Endothelial cell (in vitro differentiated cells): ENCODE data around the gene ZNF598. TPM values are rescaled to one million over a fixed set of nuclear protein-coding genes. Genes with fewer than 3 reads are reported as not detected.

Experiments
- DNase-seq: peaks from one replicate; pipeline ENCODE4 v3.0.0; 2021; ENCODE audit warnings: low spot score
- H3K27ac Mint-ChIP-seq: one replicate; pipeline ENCODE4 v1.8.0; 2021; ENCODE audit warnings: mixed read lengths, inconsistent platforms; ENCODE audit not compliant: unreplicated experiment
- H3K27me3 Mint-ChIP-seq: one replicate; pipeline ENCODE4 v1.8.0; 2021; ENCODE audit warnings: mild to moderate bottlenecking, moderate library complexity, mixed read lengths, inconsistent platforms; ENCODE audit not compliant: unreplicated experiment
- H3K36me3 Mint-ChIP-seq: one replicate; pipeline ENCODE4 v1.8.0; 2021; ENCODE audit warnings: mild to moderate bottlenecking, low read depth, mixed read lengths, inconsistent platforms; ENCODE audit not compliant: unreplicated experiment
- H3K4me1 Mint-ChIP-seq: one replicate; pipeline ENCODE4 v1.8.0; 2021; ENCODE audit warnings: mild to moderate bottlenecking, mixed read lengths, inconsistent platforms; ENCODE audit not compliant: unreplicated experiment
- H3K4me3 Mint-ChIP-seq: one replicate; pipeline ENCODE4 v1.8.0; 2021; ENCODE audit warnings: mild to moderate bottlenecking, mixed read lengths, inconsistent platforms; ENCODE audit not compliant: unreplicated experiment
- H3K9me3 Mint-ChIP-seq: one replicate; pipeline ENCODE4 v1.8.0; 2021; ENCODE audit warnings: mixed read lengths, inconsistent platforms; ENCODE audit not compliant: unreplicated experiment
- total RNA-seq: library from RNA; stranded (reverse); fragmentation: NEBNext Ultra II Directional; extraction: Animal tissue kit (Norgen Biotek cat#: 25700); gene quantifications from one replicate; pipeline ENCODE4 v1.2.1, GENCODE V29; 2021; ENCODE audit not compliant: unreplicated experiment
- TF ChIP-seq, protein P1 (sequence below): fragments of 200-600 bp; sonication (generic); IDR thresholded peaks from one replicate; pipeline ENCODE4 v1.5.0; 2021; ENCODE audit warnings: antibody characterized with exemption; ENCODE audit not compliant: unreplicated experiment

Gene ZNF598
- total RNA-seq, 1 donor from 2014 or later, result 34.4 TPM

DNA sequence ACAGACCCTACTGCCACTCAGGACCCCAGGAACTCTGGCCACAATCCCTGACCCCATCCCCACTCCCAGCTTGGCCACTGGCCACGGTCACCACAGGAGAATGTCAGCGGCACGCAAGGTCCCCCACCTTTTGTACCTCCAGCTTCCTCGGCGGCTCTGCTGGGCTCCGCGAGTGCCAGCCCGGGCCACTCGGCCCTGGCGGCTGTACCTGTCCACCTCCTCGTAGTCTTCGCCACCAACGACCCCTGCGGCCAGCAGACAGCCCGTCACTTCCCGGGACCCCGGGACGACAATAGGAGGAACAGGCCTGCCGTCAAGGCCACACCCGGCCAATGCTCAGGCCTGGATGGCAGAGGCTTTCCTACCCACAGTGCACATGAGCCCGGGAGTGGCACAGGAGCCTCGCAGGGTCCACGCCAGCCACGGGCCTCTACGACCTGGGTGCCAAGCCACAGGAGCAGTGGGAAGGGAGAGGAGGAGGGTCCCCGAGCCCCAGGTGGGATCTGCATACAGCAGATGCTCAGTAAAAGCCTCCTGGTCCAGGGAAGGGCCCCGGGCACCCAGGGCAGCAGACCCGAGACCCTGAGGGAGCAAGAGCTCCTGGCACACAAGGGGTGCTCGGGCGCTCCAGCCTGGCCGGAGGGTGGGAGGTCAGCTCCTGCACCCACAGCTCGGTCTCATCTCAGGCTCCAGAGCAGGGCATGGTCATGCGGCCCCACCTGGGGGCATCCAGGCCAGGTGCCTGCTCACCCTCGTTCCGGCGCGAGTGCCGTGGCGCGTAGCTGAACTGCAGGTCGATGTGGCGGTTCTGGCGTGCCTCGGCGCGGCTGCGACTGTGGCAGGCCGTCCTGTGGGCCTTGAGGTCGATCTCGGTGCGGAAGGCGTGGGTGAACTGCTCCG, 7.9 kb downstream of the ZNF598 start:
- H3K9me3 Mint-ChIP-seq, result no peaks in the 10 kb centered on the region

DNA sequence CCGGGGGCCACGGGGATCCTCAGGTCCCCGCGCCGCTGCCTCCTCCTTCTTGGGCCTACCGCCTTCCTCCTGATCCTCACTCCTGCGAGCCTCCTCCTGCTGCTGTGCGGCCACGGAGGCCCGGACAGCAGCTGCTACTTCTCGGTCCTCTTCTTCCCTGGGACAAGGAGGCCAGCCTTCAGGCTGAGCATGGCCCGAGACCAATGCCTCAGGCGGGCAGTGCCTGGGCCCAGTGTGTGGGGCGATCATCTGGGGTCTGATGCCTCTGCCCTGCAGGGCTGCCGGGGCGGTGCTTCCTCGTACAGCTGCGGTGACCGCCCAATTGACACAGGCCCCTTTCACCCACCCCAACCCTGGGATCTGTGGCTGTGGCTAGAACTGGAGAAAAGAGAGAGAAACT, 8.6 kb downstream of the ZNF598 start:
- H3K4me1 Mint-ChIP-seq, result peaks cover 2% of the 10 kb centered on the region
- no peak for DNase-seq
- peaks cover 4% of the 10 kb centered on the region for H3K36me3 Mint-ChIP-seq
- TF ChIP-seq, protein P1, sequence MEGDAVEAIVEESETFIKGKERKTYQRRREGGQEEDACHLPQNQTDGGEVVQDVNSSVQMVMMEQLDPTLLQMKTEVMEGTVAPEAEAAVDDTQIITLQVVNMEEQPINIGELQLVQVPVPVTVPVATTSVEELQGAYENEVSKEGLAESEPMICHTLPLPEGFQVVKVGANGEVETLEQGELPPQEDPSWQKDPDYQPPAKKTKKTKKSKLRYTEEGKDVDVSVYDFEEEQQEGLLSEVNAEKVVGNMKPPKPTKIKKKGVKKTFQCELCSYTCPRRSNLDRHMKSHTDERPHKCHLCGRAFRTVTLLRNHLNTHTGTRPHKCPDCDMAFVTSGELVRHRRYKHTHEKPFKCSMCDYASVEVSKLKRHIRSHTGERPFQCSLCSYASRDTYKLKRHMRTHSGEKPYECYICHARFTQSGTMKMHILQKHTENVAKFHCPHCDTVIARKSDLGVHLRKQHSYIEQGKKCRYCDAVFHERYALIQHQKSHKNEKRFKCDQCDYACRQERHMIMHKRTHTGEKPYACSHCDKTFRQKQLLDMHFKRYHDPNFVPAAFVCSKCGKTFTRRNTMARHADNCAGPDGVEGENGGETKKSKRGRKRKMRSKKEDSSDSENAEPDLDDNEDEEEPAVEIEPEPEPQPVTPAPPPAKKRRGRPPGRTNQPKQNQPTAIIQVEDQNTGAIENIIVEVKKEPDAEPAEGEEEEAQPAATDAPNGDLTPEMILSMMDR, result no peak
- peaks cover 4% of the 10 kb centered on the region for H3K27me3 Mint-ChIP-seq
- no peak overlapping the region for H3K27ac Mint-ChIP-seq
- H3K9me3 Mint-ChIP-seq, result no peaks in the 10 kb centered on the region
- H3K4me3 Mint-ChIP-seq, result no peak overlapping the region

More for the DNA sequence above, 7.9 kb downstream of the ZNF598 start:
- Mint-ChIP-seq H3K27ac (no peak overlapping the region), H3K27me3 (peaks cover 6% of the 10 kb centered on the region), H3K4me1 (peaks cover 4% of the 10 kb centered on the region), H3K4me3 (no peak overlapping the region), H3K36me3 (peaks cover 4% of the 10 kb centered on the region)
- no peak for DNase-seq
- TF ChIP-seq, protein P1, result no peak

DNA sequence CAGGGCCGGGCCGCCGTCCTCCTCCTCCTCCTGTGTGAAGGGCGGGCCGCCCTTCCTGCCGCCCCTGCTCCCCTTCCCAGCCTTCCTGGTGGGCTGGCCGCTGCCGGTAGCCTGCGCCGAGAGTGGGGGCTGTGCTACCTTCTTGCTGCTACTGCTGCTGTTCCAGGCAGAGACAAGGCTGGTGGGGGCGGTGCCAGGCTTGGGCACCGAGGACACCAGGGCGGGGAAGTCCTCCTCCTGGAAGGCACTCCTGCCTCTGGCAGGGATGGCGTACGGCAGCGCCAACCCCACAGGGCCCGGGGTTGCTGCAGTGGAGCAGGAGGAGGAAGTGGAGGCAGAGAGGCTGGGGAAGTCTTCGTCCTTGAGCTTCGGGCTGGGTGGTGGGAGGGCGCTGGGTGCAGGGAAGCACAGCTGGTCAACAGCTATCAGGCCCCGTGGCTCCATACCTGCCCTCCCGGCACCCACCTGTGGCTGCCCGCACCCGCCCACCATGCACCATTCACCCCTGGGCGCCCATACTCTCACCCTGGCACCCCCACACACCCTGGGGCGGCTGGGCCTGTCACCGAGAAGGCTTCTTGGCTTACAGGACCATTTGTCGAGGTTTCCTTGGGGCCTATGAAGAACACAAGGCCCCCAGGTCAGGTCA, 9.6 kb downstream of the ZNF598 start:
- TF ChIP-seq, protein P1, result no peak
- H3K9me3 Mint-ChIP-seq, result no peaks in the 10 kb centered on the region
- H3K27me3 Mint-ChIP-seq, result peaks cover 4% of the 10 kb centered on the region
- no peak overlapping the region for H3K27ac Mint-ChIP-seq
- H3K4me3 Mint-ChIP-seq, result no peak overlapping the region
- no peaks in the 10 kb centered on the region for H3K4me1 Mint-ChIP-seq
- DNase-seq, result no peak
- H3K36me3 Mint-ChIP-seq, result peaks cover 9% of the 10 kb centered on the region

DNA sequence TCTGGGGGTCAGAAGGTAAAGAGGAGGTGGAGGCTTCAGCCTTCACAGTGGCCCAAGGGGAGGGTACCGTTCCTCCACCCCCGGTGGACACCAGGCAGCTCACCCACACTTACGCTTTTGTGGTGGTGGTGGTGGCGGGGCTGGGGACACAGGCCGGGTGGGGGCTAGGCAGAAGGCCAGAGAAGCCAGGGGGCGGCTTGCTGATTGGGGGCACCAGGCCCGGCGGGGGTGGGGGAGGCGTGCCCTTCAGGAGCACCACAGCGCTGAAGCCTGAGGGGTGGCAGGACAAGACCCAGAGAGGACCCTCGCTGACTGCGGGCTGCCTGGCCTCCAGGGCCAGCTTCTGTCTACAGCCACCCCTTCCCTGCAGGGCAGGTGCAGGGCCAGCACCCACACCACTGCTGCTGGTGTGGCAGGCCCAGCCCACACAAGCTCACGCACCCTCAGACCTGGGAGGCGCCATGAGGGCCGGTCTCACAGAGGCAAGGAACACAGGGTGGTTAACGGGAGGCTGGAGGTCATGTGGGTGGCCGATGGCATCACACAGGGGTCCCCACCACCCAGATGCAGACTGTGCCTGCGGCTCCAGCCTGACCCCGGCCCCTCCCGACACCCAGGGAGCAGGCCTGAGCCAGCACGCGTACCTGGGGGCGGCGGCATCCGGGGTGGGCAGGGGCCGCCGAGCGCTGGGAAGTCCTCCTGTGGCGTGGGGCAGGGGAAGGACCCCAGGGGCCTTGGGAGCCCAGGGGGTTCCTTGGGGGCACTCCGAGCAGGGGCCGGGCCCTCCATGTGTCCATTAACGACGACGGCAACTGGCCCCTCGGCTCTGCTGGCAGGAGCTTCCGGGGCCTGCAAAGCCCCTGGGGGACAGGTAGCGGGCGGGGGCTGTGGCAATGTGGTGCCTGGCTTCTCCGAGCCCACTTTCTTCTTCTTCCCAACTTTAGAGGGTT, 10.5 kb downstream of the ZNF598 start:
- TF ChIP-seq, protein P1, result no peak
- H3K27ac Mint-ChIP-seq, result no peak overlapping the region
- H3K9me3 Mint-ChIP-seq, result no peaks in the 10 kb centered on the region
- no peaks in the 10 kb centered on the region for H3K4me1 Mint-ChIP-seq
- no peak overlapping the region for H3K4me3 Mint-ChIP-seq
- no peak for DNase-seq
- peaks cover 9% of the 10 kb centered on the region for H3K36me3 Mint-ChIP-seq
- peaks cover 5% of the 10 kb centered on the region for H3K27me3 Mint-ChIP-seq
